Ovary (tissue), 9 donors: ENCODE results near the gene CAMKK2. TPM values are rescaled to one million over a fixed set of nuclear protein-coding genes. Genes with fewer than 3 reads are reported as not detected.

Source experiments
- DNase-seq, 5 donors: peaks; one replicate each; pipeline ENCODE4 v3.0.0-alpha.2; 2019 to 2020
- H3K27ac ChIP-seq, 2 donors: fragments of 200-600 bp; one replicate each; pipeline versions ENCODE4 v1.5.1 to v1.8.0; 2019 to 2022
- H3K27me3 ChIP-seq: fragments of 200-600 bp; one replicate; pipeline ENCODE4 v1.8.0; 2022
- H3K36me3 ChIP-seq: fragments of 200-600 bp; sonication (generic); one replicate; pipeline ENCODE4 v1.5.1; 2019
- H3K4me1 ChIP-seq: one replicate; pipeline ENCODE4 v1.8.1; 2013; ENCODE audit warnings: mild to moderate bottlenecking, moderate library complexity; ENCODE audit not compliant: insufficient read depth
- H3K4me3 ChIP-seq: fragments of 200-600 bp; sonication (generic); one replicate; pipeline ENCODE4 v1.5.1; 2017
- H3K9me3 ChIP-seq, 2 donors: fragments of 200-600 bp in 1 of 2; sonication (generic) in 1 of 2; one replicate each; pipeline versions ENCODE4 v1.5.1 to v1.8.1; 2013 to 2019; ENCODE audit warnings: mild to moderate bottlenecking in 1 of 2, moderate library complexity in 1 of 2
- EP300 ChIP-seq: sonication (generic); formaldehyde crosslinking; IDR thresholded peaks from one replicate; pipeline ENCODE4 v1.6.1; 2017; ENCODE audit warnings: antibody characterized with exemption
- POLR2A ChIP-seq: fragments of 450-650 bp; IDR thresholded peaks from one replicate; pipeline ENCODE4 v1.6.1; 2017; ENCODE audit warnings: antibody characterized with exemption, mild to moderate bottlenecking, moderate library complexity
- WGBS, 3 donors: extraction: QIAGEN DNeasy Blood & Tissue Kit in 1 of 3; methylation state at CpG; one replicate each; pipeline versions ENCODE4 v1.1.5 to v1.1.7; 2013 to 2017; 5-methylcytosine and 5-hydroxymethylcytosine counted together
- intact Hi-C, 4 donors: fragments of 100-400 bp; cut with DNase I; formaldehyde crosslinking; loops; one replicate each; pipeline versions ENCODE4 v1.11.0 to v1.15.1; 2022 to 2023
- polyA plus RNA-seq, 2 donors: library from polyadenylated mRNA; stranded (reverse); fragments of 200-250 nt in 1 of 2; fragments of 350-450 nt in 1 of 2; fragmentation: Illumina TruSeq in 1 of 2; extraction: RNeasy Lipid Tissue Mini Kit (QIAGEN cat#74804) in 1 of 2; gene quantifications; one replicate each; pipeline ENCODE4 v1.2.3, GENCODE V29; 2013 to 2014
- total RNA-seq, 7 donors: library from RNA; depleted of rRNA in 2 of 7; stranded (reverse); fragments of >200 nt in 2 of 7; fragmentation: NEBNext Ultra II Directional in 3 of 7; extraction: Animal tissue kit (Norgen Biotek cat#: 25700) in 3 of 7; gene quantifications; one replicate each; pipeline versions ENCODE4 v1.1.0 to v1.2.4, GENCODE V29; 2016 to 2023
- TF ChIP-seq, protein P1 (sequence below), 3 donors: fragments of 450-650 bp in 2 of 3; fragments of 200-600 bp in 1 of 3; IDR thresholded peaks; one replicate each; pipeline versions ENCODE4 v1.5.1 to v1.8.0; 2016 to 2022; ENCODE audit warnings: antibody characterized with exemption in 3 of 3, mild to moderate bottlenecking in 1 of 3
- donor health status: DM: no; HTN: no; CAD: no; lungs with moderate emphysema.
- donor health status: DM: no; HTN: no; CAD: no.
- donor health status: Bipolar disorder and iron deficiency.
- donor health status: DM: yes; HTN: yes; CAD: no.
- donor health status: DM: no; HTN: no; CAD: no.
- donor health status: DM: yes; HTN: yes; CAD: no.

The CAMKK2 gene
- total and polyA plus RNA-seq, 9 donors: 19.0 to 44.6 (median 38.0) TPM

DNA sequence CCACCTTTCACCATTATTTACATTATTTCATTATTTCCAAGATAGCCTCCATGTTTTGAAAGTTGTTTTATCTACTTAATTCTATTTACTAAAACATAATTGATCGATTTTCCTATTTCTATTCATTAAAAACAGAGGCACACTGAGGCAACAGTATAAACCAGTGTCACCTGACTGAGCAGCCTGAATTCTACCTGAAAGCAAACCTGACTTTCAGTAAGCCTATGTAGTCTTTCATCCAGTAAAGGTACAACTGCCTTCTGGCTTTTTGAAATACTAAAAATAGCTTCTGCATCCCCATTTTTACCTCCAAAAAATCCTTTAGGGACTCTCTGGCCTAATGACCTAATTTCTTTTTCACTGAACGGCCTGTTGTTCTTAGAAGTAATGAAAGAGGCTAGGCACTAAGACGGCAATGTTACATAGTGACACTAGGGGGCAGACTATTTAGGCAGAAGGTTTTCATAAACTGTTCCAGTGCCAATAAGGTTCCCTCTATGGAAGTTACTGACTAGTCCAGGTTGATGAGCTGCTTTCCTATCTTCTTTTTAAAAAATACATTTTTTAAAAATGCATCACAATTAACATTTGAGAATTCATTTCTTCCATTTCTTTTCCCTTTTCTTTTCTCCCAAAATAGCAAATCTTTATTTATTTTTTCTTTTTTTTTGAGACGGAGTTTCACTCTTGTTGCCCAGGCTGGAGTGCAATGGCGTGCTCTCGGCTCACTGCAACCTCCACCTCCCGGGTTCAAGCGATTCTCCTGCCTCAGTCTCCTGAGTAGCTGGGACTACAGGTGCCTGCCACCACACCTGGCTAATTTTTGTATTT, 38.2 kb upstream of the CAMKK2 start:
- no peak overlapping the region for H3K4me3 ChIP-seq
- H3K9me3 ChIP-seq: no peaks in the 10 kb centered on the region
- TF ChIP-seq, protein P1, sequence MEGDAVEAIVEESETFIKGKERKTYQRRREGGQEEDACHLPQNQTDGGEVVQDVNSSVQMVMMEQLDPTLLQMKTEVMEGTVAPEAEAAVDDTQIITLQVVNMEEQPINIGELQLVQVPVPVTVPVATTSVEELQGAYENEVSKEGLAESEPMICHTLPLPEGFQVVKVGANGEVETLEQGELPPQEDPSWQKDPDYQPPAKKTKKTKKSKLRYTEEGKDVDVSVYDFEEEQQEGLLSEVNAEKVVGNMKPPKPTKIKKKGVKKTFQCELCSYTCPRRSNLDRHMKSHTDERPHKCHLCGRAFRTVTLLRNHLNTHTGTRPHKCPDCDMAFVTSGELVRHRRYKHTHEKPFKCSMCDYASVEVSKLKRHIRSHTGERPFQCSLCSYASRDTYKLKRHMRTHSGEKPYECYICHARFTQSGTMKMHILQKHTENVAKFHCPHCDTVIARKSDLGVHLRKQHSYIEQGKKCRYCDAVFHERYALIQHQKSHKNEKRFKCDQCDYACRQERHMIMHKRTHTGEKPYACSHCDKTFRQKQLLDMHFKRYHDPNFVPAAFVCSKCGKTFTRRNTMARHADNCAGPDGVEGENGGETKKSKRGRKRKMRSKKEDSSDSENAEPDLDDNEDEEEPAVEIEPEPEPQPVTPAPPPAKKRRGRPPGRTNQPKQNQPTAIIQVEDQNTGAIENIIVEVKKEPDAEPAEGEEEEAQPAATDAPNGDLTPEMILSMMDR (IDR thresholded peaks at IDR 0.05): peak; percentile 57 to 67 (median 57)
- TF ChIP-seq POLR2A (no peak), EP300 (no peak)
- no peaks in the 10 kb centered on the region for H3K4me1 ChIP-seq
- WGBS, 3 donors: 62 to 66% (median 62%) methylated on average over 8 of the region's 8 CpGs
- no peaks in the 10 kb centered on the region for H3K27me3 ChIP-seq
- no peaks in the 10 kb centered on the region for H3K36me3 ChIP-seq
- intact Hi-C loops: loop anchor here in 2 of 4 donors (5.0 to 10.0 kb wide), 2 partner anchors 110 to 1077 kb away; no protein-coding TSS in a partner anchor
- DNase-seq: no peak
- no peak overlapping the region for H3K27ac ChIP-seq

DNA sequence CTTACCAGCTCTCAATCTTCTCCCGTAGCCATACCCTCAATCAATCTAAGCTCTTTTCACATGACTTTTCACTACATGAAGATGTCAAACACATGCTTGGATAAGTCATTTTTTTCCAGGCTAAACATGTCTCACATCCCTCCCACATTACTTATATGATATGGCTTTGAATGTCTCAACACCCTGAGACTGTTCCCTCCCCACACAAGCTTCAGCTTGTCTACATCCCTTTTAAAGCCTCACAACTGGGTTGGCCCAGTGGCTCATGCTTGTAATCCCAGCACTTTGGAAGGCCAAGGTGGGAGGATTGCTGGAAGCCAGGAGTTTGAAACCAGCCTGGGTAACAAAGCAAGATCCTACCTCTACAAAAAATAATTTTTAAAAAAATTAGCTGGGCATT, 37.2 kb upstream of the CAMKK2 start:
- 86 to 94% (median 90%) methylated on average over 1 of the region's 1 CpG for WGBS, 3 donors
- Histone ChIP-seq H3K27ac (no peak overlapping the region), H3K4me3 (no peak overlapping the region), H3K9me3 (no peaks in the 10 kb centered on the region), H3K36me3 (no peaks in the 10 kb centered on the region), H3K27me3 (no peaks in the 10 kb centered on the region), H3K4me1 (no peaks in the 10 kb centered on the region)
- intact Hi-C loops: loop anchor here in 1 of 4 donors (10.0 kb wide), 1 partner anchor 111 kb away; no protein-coding TSS in a partner anchor
- TF ChIP-seq POLR2A: no peak
- TF ChIP-seq EP300: no peak
- TF ChIP-seq, protein P1 (IDR thresholded peaks at IDR 0.05): no peak
- DNase-seq: no peak

- DNase-seq: no peak
- TF ChIP-seq, protein P1 (IDR thresholded peaks at IDR 0.05): no peak
- TF ChIP-seq EP300 (no peak), POLR2A (no peak)
- Histone ChIP-seq H3K36me3 (no peaks in the 10 kb centered on the region), H3K9me3 (no peaks in the 10 kb centered on the region), H3K4me3 (no peak overlapping the region), H3K27me3 (no peaks in the 10 kb centered on the region), H3K4me1 (no peaks in the 10 kb centered on the region), H3K27ac (no peak overlapping the region)
- intact Hi-C loops: loop anchor here in 1 of 4 donors (10.0 kb wide), 1 partner anchor 114 kb away; no protein-coding TSS in a partner anchor
- WGBS, 3 donors: 75 to 82% (median 76%) methylated on average over 6 of the region's 6 CpGs
Observed at GRCh38 chr12:121331248-121331647, 34.7 kb upstream of the CAMKK2 start.

DNA sequence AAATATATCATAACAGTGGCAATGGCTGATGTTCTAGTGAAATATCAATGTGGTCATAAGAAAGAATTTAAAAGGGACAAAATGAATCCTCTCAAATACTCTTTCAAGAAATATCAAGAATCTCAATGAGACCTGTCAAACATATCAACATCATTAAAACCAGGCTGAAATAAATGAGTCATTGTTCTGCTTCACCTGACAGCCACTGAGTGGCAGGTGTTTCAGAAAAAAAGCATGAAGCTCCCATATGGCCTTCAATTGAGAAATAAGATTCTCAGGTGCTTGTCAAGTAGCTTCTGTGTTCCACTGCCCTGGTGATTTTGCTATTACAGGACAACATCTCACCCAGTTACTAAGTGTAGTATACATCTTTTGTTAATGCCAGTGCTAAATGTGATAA, 34.2 kb upstream of the CAMKK2 start:
- Histone ChIP-seq H3K9me3 (no peaks in the 10 kb centered on the region), H3K4me1 (no peaks in the 10 kb centered on the region), H3K27me3 (no peaks in the 10 kb centered on the region), H3K36me3 (no peaks in the 10 kb centered on the region), H3K27ac (no peak overlapping the region), H3K4me3 (no peak overlapping the region)
- TF ChIP-seq POLR2A: no peak
- TF ChIP-seq EP300: no peak
- TF ChIP-seq, protein P1 (IDR thresholded peaks at IDR 0.05): no peak
- no peak for DNase-seq
- intact Hi-C loops: loop anchor here in 1 of 4 donors (10.0 kb wide), 1 partner anchor 114 kb away; no protein-coding TSS in a partner anchor
